C4-2B (cell line): ENCODE measurements around the gene SP5.

Experiments used
- H3K27ac ChIP-seq: fragments of 450-650 bp; 2 replicates; pipeline ENCODE4 v1.5.1; 2017
- ZFX ChIP-seq: fragments of 450-650 bp; IDR thresholded peaks from 2 replicates; pipeline ENCODE4 v1.6.1; 2017
- TF ChIP-seq, protein P1 (sequence below): fragments of 450-650 bp; conservative IDR thresholded peaks from 2 replicates; pipeline ENCODE4 v1.5.1; 2017; ENCODE audit warnings: mild to moderate bottlenecking

The SP5 gene

DNA sequence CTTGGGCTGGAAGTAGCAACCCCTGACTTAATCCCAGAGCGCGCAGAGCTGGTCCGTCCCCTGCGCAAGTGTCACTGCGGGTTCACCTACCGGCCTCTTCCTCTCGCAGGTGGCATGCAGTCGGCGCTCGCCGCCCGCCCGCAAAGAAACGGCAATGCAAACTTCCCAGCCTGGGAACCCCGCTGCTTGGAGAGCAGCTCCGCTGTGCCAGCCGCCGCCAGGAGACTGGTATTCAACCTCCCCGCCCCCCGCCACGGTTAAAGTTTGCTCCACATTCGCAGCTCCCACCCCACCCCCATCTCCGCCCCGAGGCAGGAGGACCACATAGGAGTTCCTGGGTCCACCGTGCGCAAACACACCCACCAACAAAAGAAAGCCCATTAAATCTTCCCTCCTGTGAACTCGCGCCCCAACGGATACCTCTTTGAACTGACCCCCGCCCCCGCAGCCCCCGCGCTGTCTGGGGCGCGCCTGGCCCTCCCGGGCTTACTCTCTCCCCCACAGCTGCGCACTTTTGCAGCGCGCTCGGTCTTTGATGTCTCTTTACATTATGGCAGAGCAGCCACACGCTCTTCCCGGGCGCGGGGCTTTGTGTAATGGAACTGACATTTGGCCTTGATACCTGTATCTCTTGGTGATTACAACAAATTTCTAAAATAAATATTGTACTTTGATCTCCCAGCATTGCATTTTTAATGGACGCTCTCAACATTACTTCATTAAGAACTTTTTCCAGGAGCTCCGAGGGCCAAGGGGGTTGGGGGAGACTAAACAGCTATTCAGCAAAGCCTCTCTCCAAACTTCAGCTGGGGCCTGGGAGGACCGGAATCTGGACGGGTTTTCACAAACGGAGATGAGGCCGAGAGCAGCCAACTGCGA is 3.1 kb upstream of the SP5 start:
- no peak overlapping the region for H3K27ac ChIP-seq
- no peak for TF ChIP-seq ZFX
- TF ChIP-seq, protein P1, sequence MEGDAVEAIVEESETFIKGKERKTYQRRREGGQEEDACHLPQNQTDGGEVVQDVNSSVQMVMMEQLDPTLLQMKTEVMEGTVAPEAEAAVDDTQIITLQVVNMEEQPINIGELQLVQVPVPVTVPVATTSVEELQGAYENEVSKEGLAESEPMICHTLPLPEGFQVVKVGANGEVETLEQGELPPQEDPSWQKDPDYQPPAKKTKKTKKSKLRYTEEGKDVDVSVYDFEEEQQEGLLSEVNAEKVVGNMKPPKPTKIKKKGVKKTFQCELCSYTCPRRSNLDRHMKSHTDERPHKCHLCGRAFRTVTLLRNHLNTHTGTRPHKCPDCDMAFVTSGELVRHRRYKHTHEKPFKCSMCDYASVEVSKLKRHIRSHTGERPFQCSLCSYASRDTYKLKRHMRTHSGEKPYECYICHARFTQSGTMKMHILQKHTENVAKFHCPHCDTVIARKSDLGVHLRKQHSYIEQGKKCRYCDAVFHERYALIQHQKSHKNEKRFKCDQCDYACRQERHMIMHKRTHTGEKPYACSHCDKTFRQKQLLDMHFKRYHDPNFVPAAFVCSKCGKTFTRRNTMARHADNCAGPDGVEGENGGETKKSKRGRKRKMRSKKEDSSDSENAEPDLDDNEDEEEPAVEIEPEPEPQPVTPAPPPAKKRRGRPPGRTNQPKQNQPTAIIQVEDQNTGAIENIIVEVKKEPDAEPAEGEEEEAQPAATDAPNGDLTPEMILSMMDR = no peak

DNA sequence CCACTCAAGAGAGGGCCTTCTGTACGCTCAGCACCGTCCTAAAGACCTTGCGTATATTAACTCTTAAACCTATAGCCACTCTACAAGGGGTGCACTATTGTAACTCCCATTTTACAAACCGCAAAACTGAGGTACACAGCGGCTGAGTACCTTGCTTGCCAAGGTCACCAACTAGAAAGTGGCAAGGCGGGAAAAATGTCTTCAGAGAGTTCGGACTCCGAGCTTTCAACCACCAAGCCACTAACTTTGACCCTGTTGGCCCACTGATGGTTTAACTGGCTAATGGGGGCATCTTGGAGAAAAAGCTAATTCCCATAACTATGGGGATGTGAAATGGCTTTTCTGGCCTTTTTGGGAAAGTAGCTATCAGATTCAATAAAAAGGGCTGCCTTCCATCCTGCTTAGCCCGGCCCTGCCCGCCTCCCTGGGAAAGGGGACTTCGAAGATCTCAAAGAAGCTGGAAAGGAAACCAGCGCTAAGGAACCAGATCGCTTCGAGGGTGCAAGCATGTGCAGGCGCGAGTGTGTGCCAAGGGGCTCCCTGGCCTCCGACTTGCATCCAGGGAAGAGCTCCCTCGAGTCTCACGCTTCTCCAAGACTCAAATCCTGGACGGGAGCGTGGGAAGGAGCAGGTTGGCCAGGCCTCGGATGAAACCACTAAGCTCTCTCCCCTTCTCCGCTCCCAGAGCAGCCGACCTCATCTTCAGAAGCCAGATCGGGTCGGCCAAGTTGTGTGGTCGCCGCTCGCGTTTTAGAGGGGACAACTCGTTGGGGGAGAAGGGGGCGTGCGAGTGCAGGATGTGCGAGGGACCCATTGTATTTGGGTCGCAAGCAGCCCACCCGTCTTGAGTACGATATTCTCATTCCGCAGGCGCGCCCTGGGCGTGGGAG is 2.2 kb upstream of the SP5 start:
- no peak overlapping the region for H3K27ac ChIP-seq
- TF ChIP-seq ZFX = no peak
- TF ChIP-seq, protein P1 = no peak

DNA sequence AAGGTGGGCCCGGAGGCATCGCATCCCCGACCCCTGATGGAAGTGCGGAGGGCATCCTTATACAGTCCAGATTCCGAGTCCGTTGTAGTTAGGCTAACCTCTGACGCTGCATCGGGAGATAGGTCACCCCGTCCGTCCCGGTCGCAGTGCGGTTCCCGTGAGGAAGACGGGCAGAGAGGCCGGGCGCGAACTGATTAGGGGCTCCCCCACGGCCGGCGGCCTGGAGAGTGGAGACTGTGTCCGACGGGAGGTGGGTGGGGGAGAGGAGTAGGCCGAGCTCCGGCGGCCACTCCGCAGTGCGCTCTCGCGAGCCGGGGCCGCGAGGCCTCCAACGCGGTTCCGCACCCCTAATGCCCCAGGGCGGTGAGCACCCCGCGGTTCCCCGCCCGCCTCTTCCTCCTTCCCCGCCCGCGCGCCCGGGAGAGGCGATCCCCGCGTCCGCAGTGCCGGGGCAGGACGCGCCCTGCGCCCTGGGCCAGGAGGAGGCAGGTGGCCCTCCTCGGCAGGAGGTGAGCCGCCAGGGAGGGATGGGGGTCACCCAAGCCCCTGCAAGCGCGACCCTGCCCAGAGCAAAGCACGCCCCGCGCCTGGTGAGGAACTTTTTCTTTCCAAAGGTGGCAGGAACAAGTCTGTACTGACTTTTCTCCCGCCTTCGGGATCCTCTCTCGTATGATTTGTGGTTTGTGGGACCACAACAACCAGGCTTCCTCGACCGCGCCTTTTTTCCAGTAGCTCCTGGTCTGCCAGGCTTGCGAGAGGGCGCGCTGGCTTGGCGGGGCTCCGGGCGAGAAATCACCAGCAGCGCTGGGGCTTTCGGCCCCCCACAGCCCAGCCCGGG is 1.4 kb upstream of the SP5 start:
- TF ChIP-seq ZFX = no peak
- TF ChIP-seq, protein P1 = no peak
- H3K27ac ChIP-seq = peak overlapping the region; percentile 39

DNA sequence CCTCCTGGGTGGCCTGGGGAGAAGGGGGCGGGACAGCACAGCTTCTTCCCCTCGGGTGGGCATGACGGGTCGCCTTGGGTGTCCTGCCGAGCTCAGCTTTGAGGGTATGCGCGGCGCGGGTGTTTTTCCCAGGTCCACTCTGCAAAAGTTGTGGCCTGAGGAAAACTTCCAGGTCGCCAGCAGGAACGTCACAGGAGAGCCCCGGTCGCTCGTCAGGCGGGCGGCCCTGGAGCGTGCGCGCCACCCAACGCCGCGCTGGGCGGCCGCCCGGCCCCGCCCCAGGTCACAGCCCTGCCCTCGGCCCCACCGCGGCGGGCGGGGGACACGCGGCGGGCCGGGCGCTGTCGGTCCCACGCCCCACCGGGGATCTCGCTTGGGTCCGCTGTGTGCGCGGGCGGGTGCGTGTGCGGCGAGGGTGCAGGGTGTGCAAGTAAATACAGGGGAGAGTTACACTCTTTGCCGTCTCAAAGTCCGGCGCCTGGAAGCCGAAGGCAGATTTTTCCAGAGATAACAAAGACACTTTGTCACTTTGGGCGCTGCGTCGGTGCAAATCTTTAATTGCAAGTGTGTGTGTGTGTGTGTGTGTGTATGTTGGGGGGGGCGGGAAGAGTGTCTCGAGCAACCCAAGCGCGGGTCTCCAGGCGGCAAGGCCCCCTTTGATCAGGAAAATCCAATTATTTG is 616 bp upstream of the SP5 start:
- peak overlapping the region; percentile 39 for H3K27ac ChIP-seq
- TF ChIP-seq ZFX = no peak
- TF ChIP-seq, protein P1 = no peak

DNA sequence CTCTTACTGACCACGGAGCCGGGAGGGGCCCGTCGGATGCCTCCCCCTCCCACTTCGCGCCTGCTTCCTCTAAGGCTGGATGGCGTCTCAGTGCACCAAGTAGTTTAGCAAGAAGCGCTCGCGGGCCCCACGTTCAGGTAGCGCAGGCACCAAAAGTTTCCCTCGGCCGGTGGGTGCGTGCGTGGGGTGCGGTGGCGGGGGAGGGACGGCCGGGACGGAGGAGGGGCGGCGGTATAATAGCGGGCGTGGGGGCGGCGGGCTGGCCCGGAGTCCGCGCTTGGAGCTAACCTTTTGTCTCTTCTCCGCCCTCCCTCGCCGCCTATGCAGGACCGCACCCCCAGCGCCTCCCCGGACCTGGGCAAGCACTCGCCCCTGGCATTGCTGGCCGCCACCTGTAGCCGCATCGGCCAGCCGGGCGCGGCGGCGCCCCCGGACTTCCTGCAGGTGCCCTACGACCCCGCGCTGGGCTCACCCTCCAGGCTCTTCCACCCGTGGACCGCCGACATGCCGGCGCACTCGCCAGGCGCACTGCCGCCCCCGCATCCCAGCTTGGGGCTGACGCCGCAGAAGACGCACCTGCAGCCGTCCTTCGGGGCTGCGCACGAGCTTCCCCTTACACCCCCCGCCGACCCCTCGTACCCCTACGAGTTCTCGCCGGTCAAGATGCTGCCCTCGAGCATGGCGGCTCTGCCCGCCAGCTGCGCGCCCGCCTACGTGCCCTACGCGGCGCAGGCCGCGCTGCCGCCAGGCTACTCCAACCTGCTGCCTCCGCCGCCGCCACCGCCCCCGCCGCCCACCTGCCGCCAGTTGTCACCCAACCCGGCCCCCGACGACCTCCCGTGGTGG is 1.0 kb downstream of the SP5 start:
- H3K27ac ChIP-seq = no peak overlapping the region; the same call in 1 of the 2 replicates
- no peak for TF ChIP-seq ZFX
- TF ChIP-seq, protein P1 = 0 out of 2 replicates have a peak, but pooled peaks have one; percentile 2
